ENCODE measurements around the gene TMEM63B. TPM values are rescaled to one million over a fixed set of nuclear protein-coding genes. Genes with fewer than 3 reads are reported as not detected.

Gene TMEM63B
- total and polyA plus RNA-seq, 2 of the 8 experiments (the other 6 are each of a cell fraction or from before 2014, with no cell fraction given): 61.1 to 96.8 TPM

DNA sequence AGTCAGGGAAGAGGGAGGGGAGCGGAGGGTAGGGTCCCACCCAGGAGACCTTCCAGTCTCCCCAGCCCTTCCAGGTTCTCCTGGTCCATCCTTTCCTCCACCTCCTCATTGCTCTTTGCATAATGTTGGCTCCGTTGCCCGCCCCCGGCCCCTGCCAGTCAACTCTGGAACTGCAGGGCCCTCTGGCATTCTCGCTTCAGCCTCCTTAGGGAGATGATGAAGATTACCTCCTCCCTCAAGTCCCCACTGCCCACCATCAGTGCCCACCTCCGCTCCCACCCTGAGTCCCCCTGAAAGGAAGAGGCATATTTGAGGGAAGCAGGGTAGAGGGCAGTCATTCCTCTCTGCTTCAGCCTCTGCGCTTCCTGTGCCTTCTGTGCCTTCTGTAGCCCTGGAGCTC, 8.5 kb downstream of the TMEM63B start:
- no peak overlapping the region for H3K4ac ChIP-seq (replicated peaks; ENCODE audit: insufficient read length, low read depth, low read length)
- H3K9me3 ChIP-seq (ENCODE audit: insufficient read depth in 2 of 2, low read depth in 1 of 2, low read length in 1 of 2): no peaks in the 10 kb centered on the region
- TF ChIP-seq TCF12 (IDR thresholded peaks at IDR 0.05; ENCODE audit: low read depth, low read length): no peak
- TF ChIP-seq, protein P1, sequence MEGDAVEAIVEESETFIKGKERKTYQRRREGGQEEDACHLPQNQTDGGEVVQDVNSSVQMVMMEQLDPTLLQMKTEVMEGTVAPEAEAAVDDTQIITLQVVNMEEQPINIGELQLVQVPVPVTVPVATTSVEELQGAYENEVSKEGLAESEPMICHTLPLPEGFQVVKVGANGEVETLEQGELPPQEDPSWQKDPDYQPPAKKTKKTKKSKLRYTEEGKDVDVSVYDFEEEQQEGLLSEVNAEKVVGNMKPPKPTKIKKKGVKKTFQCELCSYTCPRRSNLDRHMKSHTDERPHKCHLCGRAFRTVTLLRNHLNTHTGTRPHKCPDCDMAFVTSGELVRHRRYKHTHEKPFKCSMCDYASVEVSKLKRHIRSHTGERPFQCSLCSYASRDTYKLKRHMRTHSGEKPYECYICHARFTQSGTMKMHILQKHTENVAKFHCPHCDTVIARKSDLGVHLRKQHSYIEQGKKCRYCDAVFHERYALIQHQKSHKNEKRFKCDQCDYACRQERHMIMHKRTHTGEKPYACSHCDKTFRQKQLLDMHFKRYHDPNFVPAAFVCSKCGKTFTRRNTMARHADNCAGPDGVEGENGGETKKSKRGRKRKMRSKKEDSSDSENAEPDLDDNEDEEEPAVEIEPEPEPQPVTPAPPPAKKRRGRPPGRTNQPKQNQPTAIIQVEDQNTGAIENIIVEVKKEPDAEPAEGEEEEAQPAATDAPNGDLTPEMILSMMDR (IDR thresholded peaks at IDR 0.05; ENCODE audit: control extremely low read depth in 1 of 3, insufficient read depth in 1 of 3, low read depth in 1 of 3, low read length in 3 of 3): peak in 2 of 3 experiments; percentile 14; a peak in 2 of 4 replicates
- TF ChIP-seq SP4 (IDR thresholded peaks at IDR 0.05; ENCODE audit: low read length): no peak
- TF ChIP-seq ZNF274 (IDR thresholded peaks at IDR 0.05; ENCODE audit: borderline replicate concordance, extremely low read depth, low read length): no peak
- no peak overlapping the region for H4K91ac ChIP-seq (replicated peaks; ENCODE audit: insufficient read length, low read length)
- CTCF ChIA-PET (ENCODE audit: partially characterized antibody): interaction anchor here (0.5 to 11.1 kb wide), 12 partner anchors 11 to 1604 kb away, joined by 3 to 128 read pairs (median 4); partner anchors contain the start of gene SLC29A1
- H2AFZ ChIP-seq (ENCODE audit: low read length): no peak overlapping the region
- no peak overlapping the region for H2BK12ac ChIP-seq (ENCODE audit: low read depth, low read length)
- no peak overlapping the region for H4K8ac ChIP-seq (ENCODE audit: extremely low read depth, insufficient read depth, low read length)
- no peak overlapping the region for H3K4me3 ChIP-seq (ENCODE audit: extremely low read depth in 1 of 4, insufficient read depth in 2 of 4, low read depth in 3 of 4, low read length in 4 of 4)
- H3K36me3 ChIP-seq (ENCODE audit: control insufficient read depth in 2 of 4, insufficient read depth in 4 of 4, low read length in 3 of 4): peaks cover 9 to 18% (median 13%) of the 10 kb centered on the region in 4 experiments
- POLR2A ChIA-PET (ENCODE audit: partially characterized antibody): interaction anchor here (1.0 to 2.0 kb wide), 4 partner anchors 22 to 120 kb away, joined by 3 to 5 read pairs (median 4); no protein-coding TSS in a partner anchor
- H3K79me2 ChIP-seq (ENCODE audit: control insufficient read depth in 1 of 2, insufficient read depth in 2 of 2, low read length in 2 of 2): peaks cover 0 to 3% of the 10 kb centered on the region in 2 experiments; a peak in 1 of 4 replicates
- H3K56ac ChIP-seq (replicated peaks; ENCODE audit: insufficient read length, low read depth, low read length): no peak overlapping the region
- H2AK5ac ChIP-seq (ENCODE audit: low read depth, low read length): no peak overlapping the region
- no peak overlapping the region for H3K14ac ChIP-seq (ENCODE audit: insufficient read length)
- no peaks in the 10 kb centered on the region; the same call in 1 of the 2 replicates for H3K23me2 ChIP-seq (ENCODE audit: low read depth, low read length)
- H2BK15ac ChIP-seq (ENCODE audit: low read length): no peak overlapping the region
- H4K20me1 ChIP-seq (replicated peaks in 1 of 2; ENCODE audit: control insufficient read depth in 1 of 2, insufficient read depth in 2 of 2, low read length in 2 of 2): peaks cover 9 to 12% of the 10 kb centered on the region in 2 experiments
- H3K4me2 ChIP-seq (ENCODE audit: insufficient read depth in 1 of 2, low read depth in 2 of 2, low read length in 2 of 2): no peak overlapping the region
- H3K18ac ChIP-seq (ENCODE audit: extremely low read depth, low read length): no peak overlapping the region
- no peak overlapping the region for H3K23ac ChIP-seq (ENCODE audit: insufficient read length)
- no peak overlapping the region for H3K9ac ChIP-seq (replicated peaks in 1 of 4; ENCODE audit: extremely low read depth in 1 of 4, low read depth in 3 of 4, low read length in 3 of 4)
- peaks cover 7 to 18% (median 15%) of the 10 kb centered on the region in 4 experiments for H3K4me1 ChIP-seq (replicated peaks in 1 of 4; ENCODE audit: control insufficient read depth in 3 of 4, insufficient read depth in 4 of 4, low read length in 3 of 4)
- FAIRE-seq (no peak), DNase-seq (ENCODE audit: low read depth in 1 of 2, low spot score in 2 of 2) (no peak)
- H4K5ac ChIP-seq (ENCODE audit: insufficient read length, low read depth, low read length): no peak overlapping the region
- H2BK5ac ChIP-seq (ENCODE audit: low read depth, low read length): 0 out of 2 replicates have a peak overlapping the region, but pooled peaks have one; percentile 16
- no peak overlapping the region for H3K27ac ChIP-seq (ENCODE audit: low read depth, low read length)
- WGBS, 2 experiments (ENCODE audit: extremely low coverage in 1 of 2, insufficient coverage in 1 of 2, insufficient read length in 1 of 2, insufficient replicate concordance in 2 of 2, low coverage in 1 of 2, low lambda C conversion rate in 2 of 2, missing lambda C conversion rate in 1 of 2): 88% methylated on average over 5 of the region's 7 CpGs; no CpG with 5 or more reads in 1 of the 2 experiments
- no peak overlapping the region for H2BK20ac ChIP-seq (ENCODE audit: low read length)
- no peak overlapping the region for H2BK120ac ChIP-seq (replicated peaks; ENCODE audit: low read depth, low read length)
- H3K27me3 ChIP-seq (replicated peaks in 1 of 4; ENCODE audit: control insufficient read depth in 3 of 4, extremely low read depth in 1 of 4, insufficient read depth in 3 of 4, low read length in 3 of 4): no peaks in the 10 kb centered on the region; a peak in 1 of 7 replicates
- peaks cover 4% of the 10 kb centered on the region; the same call in 1 of the 2 replicates for H3K79me1 ChIP-seq (ENCODE audit: low read depth, low read length)

Data from H1 (cell line).